Bronchus fibroblast of lung (primary cell): ENCODE data around the gene UFSP2. TPM values are rescaled to one million over a fixed set of nuclear protein-coding genes. Genes with fewer than 3 reads are reported as not detected.

Source experiments
- total RNA-seq: library from RNA; depleted of rRNA; stranded (reverse); fragments of >200 nt; gene quantifications from 2 replicates; pipeline ENCODE4 v1.2.3, GENCODE V29; 2015

UFSP2 gene
- total RNA-seq = 23.6 and 25.7 TPM in 2 replicates

GRCh38 chr4:185425647-185426352, at the start of gene UFSP2:
Gene UFSP2, minus strand, starts transcription at chr4:185425964. Its CDS starts 96 bp downstream, at chr4:185425868.

GRCh38 chr4:185471235-185472102, 45.7 kb upstream of the UFSP2 start, which contains the start of gene CCDC110:
Gene CCDC110, minus strand, starts transcription at chr4:185471733. Its CDS starts 50 bp downstream, at chr4:185471683.

GRCh38 chr4:185396724-185397385, 28.9 kb downstream of the UFSP2 start, which contains the start of gene ANKRD37:
Gene ANKRD37, plus strand, starts transcription at chr4:185396841. Its CDS starts 83 bp downstream, at chr4:185396924.

GRCh38 chr4:185395238-185395955, 30.4 kb downstream of the UFSP2 start, which contains the start of gene LRP2BP:
Gene LRP2BP, minus strand, starts transcription at chr4:185395924. Its CDS starts 17,738 bp downstream, at chr4:185378186.

Other genes with a start within 250 kb of the UFSP2 start
- 19.0 and 24.2 TPM in 2 replicates for gene CFAP97, start 222.0 kb downstream of the UFSP2 start, total RNA-seq
- 6.7 and 7.7 TPM in 2 replicates for gene SNX25, start 216.4 kb downstream of the UFSP2 start, total RNA-seq
- gene LRP2BP, start 30.0 kb downstream of the UFSP2 start, total RNA-seq = under 0.01 and 0.34 TPM in 2 replicates
- 1.9 and 2.2 TPM in 2 replicates for gene ANKRD37, start 29.1 kb downstream of the UFSP2 start, total RNA-seq
- gene CCDC110, start 45.8 kb upstream of the UFSP2 start, total RNA-seq = 0.45 TPM in 1 of 2 replicates, not detected in the other
- gene PDLIM3, start 109.5 kb upstream of the UFSP2 start, total RNA-seq = 7.9 and 20.1 TPM in 2 replicates